ENCODE results near the gene GNB1L.

GNB1L gene

GRCh38 chr22:19748991-19749664 is 105.5 kb downstream of the GNB1L start:
- no peak for DNase-seq (ENCODE audit: low spot score)

- DNase-seq (ENCODE audit: low spot score): no peak
Observed at GRCh38 chr22:19748139-19748538, 106.5 kb downstream of the GNB1L start.

DNA sequence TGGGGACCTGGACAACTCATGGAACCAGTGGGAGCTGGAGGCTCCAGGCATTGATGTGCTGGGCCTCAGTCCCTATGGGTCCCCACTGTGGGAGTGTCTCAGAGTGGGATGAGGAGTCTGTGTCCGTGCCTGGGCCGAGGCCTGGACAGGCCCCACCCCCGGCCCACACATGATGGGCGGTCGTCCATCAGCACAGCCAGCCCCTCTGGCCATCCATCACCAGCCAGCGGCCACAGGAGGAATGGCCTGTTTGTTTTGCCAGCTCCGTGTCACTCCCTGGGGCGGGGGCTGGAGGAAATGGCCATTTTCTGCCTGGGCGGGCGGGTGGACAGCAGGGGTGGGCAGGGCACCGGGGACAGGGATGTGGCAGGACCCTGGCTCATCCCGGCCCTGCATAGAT is 107.1 kb downstream of the GNB1L start:
- no peak for DNase-seq (ENCODE audit: low spot score)

DNA sequence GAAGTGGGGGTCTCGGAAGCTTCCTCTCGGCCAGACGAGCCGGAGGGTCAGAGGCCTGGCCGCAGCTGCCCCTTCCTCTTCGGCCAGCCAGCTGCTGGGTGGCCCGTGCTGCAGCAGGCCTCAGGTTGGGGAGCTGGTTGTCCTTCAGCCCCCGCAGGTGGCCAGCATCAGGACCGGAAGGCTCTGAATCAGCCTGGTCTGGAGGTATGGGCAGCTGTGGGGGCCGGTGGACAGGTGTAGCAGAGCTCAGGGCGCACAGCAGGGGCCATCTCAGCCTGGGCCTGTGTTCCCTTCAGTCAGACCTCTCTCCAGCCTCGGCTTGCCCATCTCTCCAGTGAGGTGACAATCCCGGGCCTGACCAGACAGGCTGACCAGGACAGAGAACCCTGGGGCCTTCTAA is 107.9 kb downstream of the GNB1L start:
- DNase-seq (ENCODE audit: low spot score): no peak

DNA sequence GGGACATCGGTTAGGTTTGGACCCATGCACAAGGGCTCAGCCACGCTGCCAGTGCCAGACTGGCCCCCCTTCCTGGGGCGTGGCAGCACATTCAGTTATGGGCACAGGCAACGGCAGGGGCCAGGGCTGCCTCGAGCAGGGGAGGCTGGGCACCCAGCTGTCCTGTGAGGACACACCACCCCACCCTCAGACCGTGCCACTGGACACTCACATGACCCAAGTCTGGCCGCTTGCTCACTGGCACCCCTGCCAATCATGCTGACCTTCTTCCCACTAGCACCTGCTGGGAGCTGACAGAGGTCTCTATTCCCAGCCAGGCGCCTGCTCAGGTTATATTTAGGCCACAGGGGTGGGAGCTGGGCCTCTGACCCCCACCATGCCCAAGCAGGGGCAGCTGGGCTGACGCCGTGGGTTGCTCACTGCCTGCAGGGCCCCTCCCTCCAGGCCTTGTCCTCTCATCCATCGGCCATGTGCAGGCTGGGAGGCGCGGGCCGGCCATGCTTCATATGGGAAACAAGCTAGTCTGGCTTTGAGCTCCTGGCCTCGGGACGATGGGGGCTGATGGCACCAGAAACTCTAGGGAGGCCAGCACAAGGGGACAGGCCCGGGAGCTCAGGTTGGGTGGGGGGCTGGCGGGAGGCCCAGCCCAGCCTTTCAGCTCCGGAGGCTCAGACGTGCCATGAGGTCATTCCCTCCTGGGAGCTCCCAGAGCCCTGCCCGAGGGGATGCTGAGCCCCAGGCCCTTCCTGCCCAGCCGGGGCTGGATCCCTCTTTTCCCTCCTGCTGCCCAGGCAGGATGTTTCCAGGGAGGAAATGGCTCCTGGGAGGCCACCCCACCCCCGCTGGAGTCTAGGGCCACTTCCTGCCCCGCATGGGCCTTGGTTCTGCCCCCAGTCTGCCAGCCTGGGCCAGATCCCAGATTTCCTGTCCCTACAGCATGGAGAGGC is 109.2 kb downstream of the GNB1L start:
- no peak for DNase-seq (ENCODE audit: low spot score)

DNA sequence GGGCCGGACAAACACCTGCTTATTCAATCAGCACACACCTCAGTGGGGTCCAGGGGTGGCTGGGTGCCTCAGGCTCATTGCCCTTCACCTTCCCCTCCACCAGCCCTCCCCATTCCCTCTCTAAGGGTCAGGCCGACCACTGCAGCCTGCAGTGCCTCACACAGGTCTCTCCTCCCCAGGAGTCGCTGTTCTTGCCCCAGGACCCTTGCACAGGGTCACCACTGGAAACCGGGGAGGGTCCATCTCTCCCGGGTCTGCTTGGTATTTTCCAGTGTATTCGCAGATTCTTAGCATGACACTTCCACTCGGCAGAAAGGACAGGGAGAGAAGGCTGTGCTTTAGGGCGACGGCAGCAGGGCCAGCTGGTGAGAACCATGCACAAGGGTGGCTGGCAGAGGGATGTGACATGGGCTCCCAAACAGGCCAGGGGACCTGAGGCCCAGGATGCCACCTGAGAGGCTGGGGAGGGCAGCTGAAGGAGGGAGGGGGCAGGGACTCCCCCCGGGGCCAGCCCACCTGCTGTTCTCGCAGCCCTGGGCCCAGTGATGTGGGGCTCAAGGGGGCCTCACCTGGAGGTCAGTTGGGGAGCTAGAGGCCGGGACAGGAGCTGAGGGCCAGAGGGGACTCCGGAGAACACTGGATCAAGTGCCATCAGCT is 110.2 kb downstream of the GNB1L start:
- DNase-seq (ENCODE audit: low spot score): no peak

DNA sequence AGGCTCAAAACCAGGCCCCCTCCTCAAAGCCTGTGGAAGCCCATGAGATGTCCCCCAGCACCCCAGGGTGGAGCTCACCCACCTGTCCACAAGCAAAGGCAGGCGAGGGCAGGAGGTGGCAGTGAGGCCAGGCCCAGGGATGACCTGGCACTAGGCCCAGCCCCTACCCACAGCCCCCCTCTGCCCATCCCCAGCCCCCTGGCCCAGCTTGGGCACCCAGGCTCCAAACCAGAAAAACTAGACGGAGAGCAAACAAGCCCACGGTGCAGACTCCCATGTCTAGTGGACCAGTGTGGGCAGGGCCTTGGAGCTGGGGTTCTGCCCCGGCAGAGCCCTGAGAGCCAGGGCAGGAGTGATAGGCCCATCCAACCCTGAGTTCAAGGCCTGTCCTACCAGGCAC is 111.0 kb downstream of the GNB1L start:
- DNase-seq (ENCODE audit: low spot score): no peak

GRCh38 chr22:19743081-19743480 is 111.6 kb downstream of the GNB1L start:
- DNase-seq (ENCODE audit: low spot score): no peak

GRCh38 chr22:19742160-19743066 is 112.3 kb downstream of the GNB1L start:
- no peak for DNase-seq (ENCODE audit: low spot score)

- DNase-seq (ENCODE audit: low spot score): no peak
Observed at GRCh38 chr22:19741053-19741452, 113.6 kb downstream of the GNB1L start.

GRCh38 chr22:19740586-19740985 is 114.1 kb downstream of the GNB1L start:
- DNase-seq (ENCODE audit: low spot score): no peak

GRCh38 chr22:19739911-19740449 is 114.7 kb downstream of the GNB1L start:
- no peak for DNase-seq (ENCODE audit: low spot score)

- DNase-seq (ENCODE audit: low spot score): no peak
Observed at GRCh38 chr22:19739448-19739895, 115.2 kb downstream of the GNB1L start.

DNA sequence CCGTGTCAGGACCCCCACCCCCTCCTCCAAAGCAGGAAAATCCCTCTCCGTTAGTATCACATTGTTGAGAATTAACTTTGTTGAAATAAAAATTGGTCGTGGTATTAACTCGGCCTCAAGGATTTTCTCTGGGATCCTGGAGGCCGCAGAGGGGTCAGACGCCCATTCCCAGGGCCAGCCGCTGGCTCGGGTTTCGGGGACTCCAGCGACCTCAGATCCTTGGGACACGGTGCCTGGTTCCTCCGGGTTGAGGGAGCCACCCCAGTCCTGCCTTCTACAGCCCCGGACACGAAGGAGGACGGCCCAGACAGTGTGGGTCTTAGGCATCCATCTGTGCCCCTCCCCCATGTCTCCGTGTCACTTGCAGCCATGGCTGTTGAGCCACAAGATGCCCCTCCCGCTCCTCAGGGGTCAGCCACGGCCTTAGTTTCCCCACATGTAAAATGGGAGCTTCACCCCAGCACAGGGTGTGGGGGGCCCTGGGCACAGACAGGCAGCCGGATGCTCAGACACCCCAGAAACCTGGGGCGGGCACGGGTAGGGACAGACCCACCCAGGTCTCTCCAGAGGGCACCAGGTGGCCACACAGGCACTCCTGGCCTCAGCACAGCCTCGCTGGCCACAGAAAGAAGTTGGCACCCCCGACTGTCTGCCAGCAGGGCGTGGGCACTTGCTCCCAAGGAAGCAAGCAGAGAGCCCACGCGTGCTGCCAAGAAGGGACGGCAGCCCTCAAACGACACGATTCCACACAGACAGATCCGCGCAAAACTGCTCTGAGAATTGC is 115.8 kb downstream of the GNB1L start:
- no peak for DNase-seq (ENCODE audit: low spot score)

- DNase-seq (ENCODE audit: low spot score): no peak
Observed at GRCh38 chr22:19737846-19738663, 116.6 kb downstream of the GNB1L start.

- no peak for DNase-seq (ENCODE audit: low spot score)
Observed at GRCh38 chr22:19735665-19736510, 118.8 kb downstream of the GNB1L start.

GRCh38 chr22:19734837-19735382 is 119.8 kb downstream of the GNB1L start:
- no peak for DNase-seq (ENCODE audit: low spot score)

GRCh38 chr22:19734163-19734562 is 120.5 kb downstream of the GNB1L start:
- DNase-seq (ENCODE audit: low spot score): no peak

Measured in D341Med (cell line).